ENCODE measurements around the gene NME4.
A peak's percentile ranks its signal among the peaks of the same experiment; 100 is the strongest.

Gene NME4

DNA sequence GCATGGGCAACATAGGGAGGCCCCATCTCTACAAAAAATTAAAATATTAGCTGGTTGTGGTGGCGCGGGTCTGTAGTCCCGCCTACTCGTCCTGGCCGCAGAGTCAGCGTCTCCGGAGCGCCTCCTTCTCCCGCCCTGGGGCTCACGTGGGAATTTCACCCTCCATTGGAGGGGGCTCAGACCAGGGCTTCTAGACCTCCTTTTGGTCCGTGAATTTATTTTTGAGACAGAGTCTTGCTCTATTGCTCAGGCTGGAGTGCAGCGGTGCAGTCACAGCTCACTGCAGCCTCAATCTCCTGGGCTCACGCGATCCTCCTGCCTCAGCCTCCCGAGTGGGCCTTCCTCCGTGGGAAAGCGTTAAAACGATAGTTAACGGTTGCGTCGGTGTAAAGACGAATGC lies 394 bp upstream of the NME4 start:
- POLR2A ChIA-PET: interaction anchor here (0.7 kb wide), 1 partner anchor 11 kb away, joined by 3 read pairs; no protein-coding TSS in a partner anchor

DNA sequence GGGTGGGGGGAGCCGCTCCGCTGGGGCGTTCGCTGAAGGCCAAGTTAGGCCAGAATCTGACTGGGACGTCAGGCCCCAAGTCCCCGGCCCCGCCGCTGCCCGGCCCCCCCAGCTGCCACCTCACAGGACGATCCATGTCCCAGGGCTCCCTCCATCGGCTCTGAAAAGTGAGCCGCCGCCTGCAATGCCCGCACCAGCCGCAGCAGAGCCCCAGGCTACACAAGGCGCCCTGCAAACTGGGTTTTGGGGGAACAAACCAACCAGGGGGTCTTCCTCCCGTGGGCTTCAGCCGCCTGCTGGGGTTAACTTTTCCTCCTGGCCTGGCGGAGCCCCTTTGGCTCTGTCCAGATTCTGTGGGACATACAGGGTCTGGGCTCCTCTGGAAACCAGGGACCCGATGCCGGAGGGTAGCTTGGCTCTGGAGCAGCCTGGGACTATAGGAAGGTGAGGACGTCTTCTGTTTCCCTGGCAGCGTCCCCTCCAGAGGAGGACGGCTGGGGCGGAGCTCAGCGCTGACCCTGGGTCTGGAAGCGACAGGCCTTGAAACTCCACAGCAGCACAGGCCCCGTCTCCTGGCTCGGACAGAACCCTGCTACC lies 835 bp downstream of the NME4 start:
- TF ChIP-seq, protein P1, sequence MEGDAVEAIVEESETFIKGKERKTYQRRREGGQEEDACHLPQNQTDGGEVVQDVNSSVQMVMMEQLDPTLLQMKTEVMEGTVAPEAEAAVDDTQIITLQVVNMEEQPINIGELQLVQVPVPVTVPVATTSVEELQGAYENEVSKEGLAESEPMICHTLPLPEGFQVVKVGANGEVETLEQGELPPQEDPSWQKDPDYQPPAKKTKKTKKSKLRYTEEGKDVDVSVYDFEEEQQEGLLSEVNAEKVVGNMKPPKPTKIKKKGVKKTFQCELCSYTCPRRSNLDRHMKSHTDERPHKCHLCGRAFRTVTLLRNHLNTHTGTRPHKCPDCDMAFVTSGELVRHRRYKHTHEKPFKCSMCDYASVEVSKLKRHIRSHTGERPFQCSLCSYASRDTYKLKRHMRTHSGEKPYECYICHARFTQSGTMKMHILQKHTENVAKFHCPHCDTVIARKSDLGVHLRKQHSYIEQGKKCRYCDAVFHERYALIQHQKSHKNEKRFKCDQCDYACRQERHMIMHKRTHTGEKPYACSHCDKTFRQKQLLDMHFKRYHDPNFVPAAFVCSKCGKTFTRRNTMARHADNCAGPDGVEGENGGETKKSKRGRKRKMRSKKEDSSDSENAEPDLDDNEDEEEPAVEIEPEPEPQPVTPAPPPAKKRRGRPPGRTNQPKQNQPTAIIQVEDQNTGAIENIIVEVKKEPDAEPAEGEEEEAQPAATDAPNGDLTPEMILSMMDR (IDR thresholded peaks at IDR 0.05; ENCODE audit: control extremely low read depth, extremely low read depth, low read depth, missing control alignments): no peak
- CTCF ChIA-PET: interaction anchor here (1.2 kb wide), 1 partner anchor 15 kb away, joined by 5 read pairs; no protein-coding TSS in a partner anchor
- peak; percentile 57 for DNase-seq (ENCODE audit: extremely low spot score)
- POLR2A ChIA-PET: no interaction called here

More for the DNA sequence above, 394 bp upstream of the NME4 start:
- DNase-seq (ENCODE audit: extremely low spot score): no peak
- TF ChIP-seq, protein P1 (IDR thresholded peaks at IDR 0.05; ENCODE audit: control extremely low read depth, extremely low read depth, low read depth, missing control alignments): no peak
- CTCF ChIA-PET: no interaction called here

DNA sequence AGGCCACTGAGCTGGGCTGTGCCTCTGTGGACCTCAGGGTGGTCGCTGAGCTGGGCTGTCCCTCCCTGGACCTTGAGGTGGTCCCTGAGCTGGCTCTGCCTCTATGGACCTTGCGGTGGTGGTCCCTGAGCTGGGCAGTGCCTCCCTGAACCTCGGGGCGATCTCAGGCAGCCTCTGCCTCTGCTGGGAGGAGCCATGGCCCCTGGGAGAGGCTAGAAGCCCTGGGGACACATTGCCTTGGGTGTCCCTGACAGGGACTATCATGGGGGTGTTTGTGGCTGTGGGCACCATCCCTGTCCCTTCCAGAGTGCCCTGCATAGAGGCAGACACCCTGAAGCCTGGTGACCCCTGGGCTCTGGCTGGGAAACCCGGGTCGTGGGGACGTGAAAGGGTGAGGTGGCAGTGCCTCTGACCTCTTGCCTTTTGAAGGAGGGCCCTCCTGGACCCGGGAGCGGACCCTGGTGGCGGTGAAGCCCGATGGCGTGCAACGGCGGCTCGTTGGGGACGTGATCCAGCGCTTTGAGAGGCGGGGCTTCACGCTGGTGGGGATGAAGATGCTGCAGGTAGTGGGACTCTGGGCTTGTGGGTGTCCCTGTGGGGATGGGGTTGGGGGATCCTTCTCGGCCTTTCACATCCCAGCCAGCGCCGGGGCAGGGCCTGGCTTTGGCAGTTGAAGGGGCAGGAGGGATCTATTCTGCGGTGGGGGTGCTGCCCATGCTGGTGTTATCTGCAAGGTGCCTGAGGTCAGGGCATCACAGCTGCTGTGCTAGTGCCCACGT lies 1.8 kb downstream of the NME4 start:
- ChIA-PET CTCF (interaction anchor here (1.2 kb wide), 1 partner anchor 16 kb away, joined by 5 read pairs; no protein-coding TSS in a partner anchor), POLR2A (interaction anchor here (0.8 kb wide), 1 partner anchor 46 kb away, joined by 3 read pairs; no protein-coding TSS in a partner anchor)
- no peak for DNase-seq (ENCODE audit: extremely low spot score)
- TF ChIP-seq, protein P1 (IDR thresholded peaks at IDR 0.05; ENCODE audit: control extremely low read depth, extremely low read depth, low read depth, missing control alignments): no peak

DNA sequence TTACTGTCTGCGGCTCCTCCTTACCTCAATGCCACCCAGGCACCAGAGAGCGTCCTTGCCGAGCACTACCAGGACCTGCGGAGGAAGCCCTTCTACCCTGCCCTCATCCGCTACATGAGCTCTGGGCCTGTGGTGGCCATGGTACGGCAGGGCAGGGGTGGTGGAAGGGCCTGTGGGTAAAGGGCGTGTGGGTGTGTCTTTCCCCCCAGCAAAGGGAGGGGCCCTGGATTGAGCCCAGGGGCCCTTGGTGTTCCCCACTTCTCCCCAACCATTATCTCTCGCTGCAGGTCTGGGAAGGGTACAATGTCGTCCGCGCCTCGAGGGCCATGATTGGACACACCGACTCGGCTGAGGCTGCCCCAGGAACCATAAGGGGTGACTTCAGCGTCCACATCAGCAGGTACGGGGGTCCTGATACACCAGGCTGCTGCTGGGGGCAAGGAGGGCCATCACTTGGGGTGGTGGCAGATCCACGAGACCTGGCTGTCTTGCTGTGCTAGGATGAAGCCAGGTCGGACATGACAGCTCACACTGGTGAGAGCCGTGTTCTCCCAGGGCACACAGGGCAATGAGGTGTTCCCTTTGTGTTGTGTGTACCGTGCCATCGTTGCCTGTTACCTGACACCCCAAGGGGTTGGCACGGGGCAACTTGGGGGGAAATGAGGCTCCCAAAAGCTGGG lies 2.5 kb downstream of the NME4 start:
- TF ChIP-seq, protein P1 (IDR thresholded peaks at IDR 0.05; ENCODE audit: control extremely low read depth, extremely low read depth, low read depth, missing control alignments): no peak
- POLR2A ChIA-PET: no interaction called here
- no peak for DNase-seq (ENCODE audit: extremely low spot score)
- CTCF ChIA-PET: interaction anchor here (1.2 kb wide), 1 partner anchor 17 kb away, joined by 5 read pairs; no protein-coding TSS in a partner anchor

DNA sequence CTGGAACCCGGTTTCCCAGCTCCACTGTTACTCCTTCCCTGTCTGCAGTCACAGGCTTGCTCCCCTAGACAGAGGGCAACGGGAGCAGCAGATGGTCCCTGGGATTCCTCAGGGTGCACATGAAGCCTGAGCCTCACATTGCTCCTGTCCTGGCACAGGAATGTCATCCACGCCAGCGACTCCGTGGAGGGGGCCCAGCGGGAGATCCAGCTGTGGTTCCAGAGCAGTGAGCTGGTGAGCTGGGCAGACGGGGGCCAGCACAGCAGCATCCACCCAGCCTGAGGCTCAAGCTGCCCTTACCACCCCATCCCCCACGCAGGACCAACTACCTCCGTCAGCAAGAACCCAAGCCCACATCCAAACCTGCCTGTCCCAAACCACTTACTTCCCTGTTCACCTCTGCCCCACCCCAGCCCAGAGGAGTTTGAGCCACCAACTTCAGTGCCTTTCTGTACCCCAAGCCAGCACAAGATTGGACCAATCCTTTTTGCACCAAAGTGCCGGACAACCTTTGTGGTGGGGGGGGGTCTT lies 3.1 kb downstream of the NME4 start:
- TF ChIP-seq, protein P1 (IDR thresholded peaks at IDR 0.05; ENCODE audit: control extremely low read depth, extremely low read depth, low read depth, missing control alignments): no peak
- POLR2A ChIA-PET: interaction anchor here (0.6 kb wide), 1 partner anchor 50 kb away, joined by 3 read pairs; no protein-coding TSS in a partner anchor
- CTCF ChIA-PET: interaction anchor here (0.9 kb wide), 1 partner anchor 248 kb away, joined by 4 read pairs; no protein-coding TSS in a partner anchor
- no peak for DNase-seq (ENCODE audit: extremely low spot score)

Measured in GM10248 (cell line).